Panc1 (cell line): Measurements from ENCODE around the gene CHST8. TPM values are rescaled to one million over a fixed set of nuclear protein-coding genes. Genes with fewer than 3 reads are reported as not detected.

Experiments
- ATAC-seq: fragments of 200-7000 bp; cut with Tn5 transposase; 2 replicates; pipeline ENCODE4 v1.9.1; 2020; ENCODE audit warnings: mild to moderate bottlenecking, moderate library complexity
- BruUV-seq: library from RNA; stranded (reverse); fragments of 400-500 nt; replicated peaks from 2 replicates; lab custom pipeline; 2021; lab: Mats Ljungman, UMichigan
- CTCF ChIA-PET: fragments of 300-600 bp; sonication (Branson Sonifier 250); formaldehyde crosslinking; loops from one replicate; lab custom pipeline; 2022; ENCODE audit warnings: antibody characterized with exemption; lab: Charles Lee
- POLR2A ChIA-PET: fragments of 300-600 bp; sonication (Branson Sonifier 250); formaldehyde crosslinking; loops from one replicate; lab custom pipeline; 2022; ENCODE audit warnings: antibody characterized with exemption; lab: Charles Lee
- DNase-seq: peaks from one replicate; pipeline ENCODE4 v3.0.0-alpha.2; 2010; ENCODE audit warnings: low read depth, low spot score
- H3K27ac ChIP-seq: 2 replicates; pipeline ENCODE4 v1.5.1; 2011; ENCODE audit warnings: mild to moderate bottlenecking, low read length, inconsistent platforms
- H3K27me3 ChIP-seq: fragments of 200-500 bp; sonication (Bioruptor generic); 2 replicates; pipeline ENCODE4 v1.6.0; 2014; ENCODE audit warnings: low read length, inconsistent platforms; ENCODE audit not compliant: control insufficient read depth, insufficient read depth
- H3K36me3 ChIP-seq: fragments of 200-500 bp; sonication (Bioruptor generic); 2 replicates; pipeline ENCODE4 v1.5.1; 2014; ENCODE audit warnings: inconsistent platforms, mild to moderate bottlenecking, low read length, moderate library complexity; ENCODE audit not compliant: control insufficient read depth, insufficient read depth
- H3K4me1 ChIP-seq: 2 replicates; pipeline ENCODE4 v1.5.1; 2011; ENCODE audit warnings: inconsistent platforms, mild to moderate bottlenecking, low read length, moderate library complexity; ENCODE audit not compliant: control insufficient read depth, insufficient read depth
- H3K4me3 ChIP-seq, 2 experiments: 2 replicates each; pipeline ENCODE4 v1.5.1; 2011 to 2012; ENCODE audit warnings: low read depth in 2 of 2, low read length in 2 of 2, mild to moderate bottlenecking in 2 of 2, inconsistent platforms in 1 of 2, moderate library complexity in 1 of 2
- H3K9me3 ChIP-seq: fragments of 200-500 bp; sonication (Bioruptor generic); 2 replicates; pipeline ENCODE4 v1.5.1; 2014; ENCODE audit warnings: low read depth, mild to moderate bottlenecking, inconsistent platforms, low read length, moderate library complexity; ENCODE audit not compliant: control insufficient read depth, insufficient read depth
- POLR2AphosphoS5 ChIP-seq: IDR thresholded peaks from 2 replicates; pipeline ENCODE4 v1.6.1; 2012; ENCODE audit warnings: mild to moderate bottlenecking, low read depth, low read length, moderate library complexity
- SIN3A ChIP-seq: IDR thresholded peaks from 2 replicates; pipeline ENCODE4 v1.6.1; 2012; ENCODE audit warnings: low read depth, mild to moderate bottlenecking, low read length, moderate library complexity, borderline replicate concordance; ENCODE audit not compliant: insufficient read depth
- TCF7L2 ChIP-seq: IDR thresholded peaks from 2 replicates; pipeline ENCODE4 v1.6.1; 2011; ENCODE audit warnings: mild to moderate bottlenecking, low read depth, low read length, inconsistent platforms
- in situ Hi-C: cut with HindIII; loops from 2 replicates; pipeline ENCODE4 v1.10.0; 2016; ENCODE audit warnings: low sequenced_read_pairs, low pct_unique_long_range_greater_than_20kb
- intact Hi-C: fragments of 100-400 bp; cut with micrococcal nuclease; formaldehyde crosslinking; loops from one replicate; pipeline ENCODE4 v1.10.0; 2022; ENCODE audit not compliant: unreplicated experiment
- total RNA-seq: library from RNA; stranded (reverse); gene quantifications from one replicate; pipeline ENCODE4 v1.2.1, GENCODE V29; 2021; ENCODE audit not compliant: unreplicated experiment
- TF ChIP-seq, protein P1 (sequence below), 2 experiments: IDR thresholded peaks; 2 replicates each; pipeline ENCODE4 v1.6.1; 2011 to 2012; ENCODE audit warnings: low read depth in 2 of 2, control low read depth in 1 of 2, low read length in 1 of 2, mild to moderate bottlenecking in 1 of 2, moderate library complexity in 1 of 2; ENCODE audit not compliant: insufficient read depth in 1 of 2
- TF ChIP-seq, protein P2 (sequence below): fragments of 450-650 bp; IDR thresholded peaks from 2 replicates; pipeline ENCODE4 v1.5.1; 2017; ENCODE audit warnings: mild to moderate bottlenecking

CHST8 gene
- total RNA-seq, 1 experiment from 2014 or later: 0.28 TPM

DNA sequence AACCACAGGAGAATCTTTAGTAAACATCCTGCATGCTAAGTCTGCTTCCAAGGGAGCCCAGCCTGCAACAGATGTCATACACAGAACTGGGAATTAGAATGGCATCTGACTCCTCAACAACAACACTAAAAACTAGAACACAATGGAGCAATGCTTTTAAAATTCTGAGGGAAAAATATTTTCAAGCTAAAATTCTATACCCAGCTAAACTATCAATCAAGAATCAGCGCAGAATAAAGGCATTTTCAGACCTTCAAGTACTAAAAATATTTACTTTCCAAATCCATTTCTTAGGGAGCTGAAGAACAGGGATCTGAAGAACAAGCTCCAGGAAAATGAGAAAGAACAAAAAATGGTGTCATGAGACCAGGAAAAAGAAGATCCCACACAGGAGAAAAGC is 46.9 kb upstream of the CHST8 start:
- DNase-seq (no peak), ATAC-seq (no peak)
- in situ Hi-C loops: no loop called here
- H3K4me1 ChIP-seq: no peaks in the 10 kb centered on the region
- no TSS peak for BruUV-seq
- H3K36me3 ChIP-seq: no peaks in the 10 kb centered on the region
- ChIA-PET POLR2A (no interaction called here), CTCF (interaction anchor here (0.6 kb wide), 1 partner anchor 318 kb away, joined by 4 read pairs; no protein-coding TSS in a partner anchor)
- intact Hi-C loops: no loop called here
- peaks cover 17% of the 10 kb centered on the region for H3K27me3 ChIP-seq
- H3K9me3 ChIP-seq: peaks cover 6% of the 10 kb centered on the region; the same call in 1 of the 2 replicates
- no peak overlapping the region for H3K27ac ChIP-seq
- TF ChIP-seq, protein P1, sequence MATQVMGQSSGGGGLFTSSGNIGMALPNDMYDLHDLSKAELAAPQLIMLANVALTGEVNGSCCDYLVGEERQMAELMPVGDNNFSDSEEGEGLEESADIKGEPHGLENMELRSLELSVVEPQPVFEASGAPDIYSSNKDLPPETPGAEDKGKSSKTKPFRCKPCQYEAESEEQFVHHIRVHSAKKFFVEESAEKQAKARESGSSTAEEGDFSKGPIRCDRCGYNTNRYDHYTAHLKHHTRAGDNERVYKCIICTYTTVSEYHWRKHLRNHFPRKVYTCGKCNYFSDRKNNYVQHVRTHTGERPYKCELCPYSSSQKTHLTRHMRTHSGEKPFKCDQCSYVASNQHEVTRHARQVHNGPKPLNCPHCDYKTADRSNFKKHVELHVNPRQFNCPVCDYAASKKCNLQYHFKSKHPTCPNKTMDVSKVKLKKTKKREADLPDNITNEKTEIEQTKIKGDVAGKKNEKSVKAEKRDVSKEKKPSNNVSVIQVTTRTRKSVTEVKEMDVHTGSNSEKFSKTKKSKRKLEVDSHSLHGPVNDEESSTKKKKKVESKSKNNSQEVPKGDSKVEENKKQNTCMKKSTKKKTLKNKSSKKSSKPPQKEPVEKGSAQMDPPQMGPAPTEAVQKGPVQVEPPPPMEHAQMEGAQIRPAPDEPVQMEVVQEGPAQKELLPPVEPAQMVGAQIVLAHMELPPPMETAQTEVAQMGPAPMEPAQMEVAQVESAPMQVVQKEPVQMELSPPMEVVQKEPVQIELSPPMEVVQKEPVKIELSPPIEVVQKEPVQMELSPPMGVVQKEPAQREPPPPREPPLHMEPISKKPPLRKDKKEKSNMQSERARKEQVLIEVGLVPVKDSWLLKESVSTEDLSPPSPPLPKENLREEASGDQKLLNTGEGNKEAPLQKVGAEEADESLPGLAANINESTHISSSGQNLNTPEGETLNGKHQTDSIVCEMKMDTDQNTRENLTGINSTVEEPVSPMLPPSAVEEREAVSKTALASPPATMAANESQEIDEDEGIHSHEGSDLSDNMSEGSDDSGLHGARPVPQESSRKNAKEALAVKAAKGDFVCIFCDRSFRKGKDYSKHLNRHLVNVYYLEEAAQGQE (IDR thresholded peaks at IDR 0.05; ENCODE audit: insufficient read depth in 1 of 2, low read depth in 2 of 2, low read length in 1 of 2): no peak
- TF ChIP-seq SIN3A (no peak), POLR2AphosphoS5 (no peak), TCF7L2 (no peak)
- TF ChIP-seq, protein P2, sequence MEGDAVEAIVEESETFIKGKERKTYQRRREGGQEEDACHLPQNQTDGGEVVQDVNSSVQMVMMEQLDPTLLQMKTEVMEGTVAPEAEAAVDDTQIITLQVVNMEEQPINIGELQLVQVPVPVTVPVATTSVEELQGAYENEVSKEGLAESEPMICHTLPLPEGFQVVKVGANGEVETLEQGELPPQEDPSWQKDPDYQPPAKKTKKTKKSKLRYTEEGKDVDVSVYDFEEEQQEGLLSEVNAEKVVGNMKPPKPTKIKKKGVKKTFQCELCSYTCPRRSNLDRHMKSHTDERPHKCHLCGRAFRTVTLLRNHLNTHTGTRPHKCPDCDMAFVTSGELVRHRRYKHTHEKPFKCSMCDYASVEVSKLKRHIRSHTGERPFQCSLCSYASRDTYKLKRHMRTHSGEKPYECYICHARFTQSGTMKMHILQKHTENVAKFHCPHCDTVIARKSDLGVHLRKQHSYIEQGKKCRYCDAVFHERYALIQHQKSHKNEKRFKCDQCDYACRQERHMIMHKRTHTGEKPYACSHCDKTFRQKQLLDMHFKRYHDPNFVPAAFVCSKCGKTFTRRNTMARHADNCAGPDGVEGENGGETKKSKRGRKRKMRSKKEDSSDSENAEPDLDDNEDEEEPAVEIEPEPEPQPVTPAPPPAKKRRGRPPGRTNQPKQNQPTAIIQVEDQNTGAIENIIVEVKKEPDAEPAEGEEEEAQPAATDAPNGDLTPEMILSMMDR: no peak
- no peak overlapping the region for H3K4me3 ChIP-seq

DNA sequence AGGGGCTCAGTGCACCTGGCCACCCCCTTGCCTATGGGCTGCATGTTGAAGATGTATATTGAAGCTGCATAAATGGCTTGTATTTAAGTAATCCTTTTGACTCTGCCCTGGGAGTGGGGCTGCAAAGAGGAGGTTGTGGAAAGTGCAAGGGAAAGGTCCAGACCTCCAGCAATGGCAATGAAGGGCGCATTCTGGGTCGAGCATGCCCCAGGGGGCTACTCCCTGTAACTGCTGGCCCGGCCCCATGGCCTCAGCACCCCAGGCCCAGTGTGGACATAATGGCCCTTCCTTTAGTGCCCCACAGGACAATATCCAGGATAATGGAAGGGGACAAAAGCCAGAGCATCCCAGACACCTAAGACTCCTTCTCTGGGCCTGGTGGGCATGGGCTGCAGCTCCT is 43.1 kb upstream of the CHST8 start:
- in situ Hi-C loops: no loop called here
- CTCF ChIA-PET: no interaction called here
- TF ChIP-seq, protein P1 (IDR thresholded peaks at IDR 0.05; ENCODE audit: insufficient read depth in 1 of 2, low read depth in 2 of 2, low read length in 1 of 2): no peak
- TF ChIP-seq TCF7L2: no peak
- no peak for TF ChIP-seq POLR2AphosphoS5
- TF ChIP-seq, protein P2: no peak
- TF ChIP-seq SIN3A: no peak

More for the DNA sequence above, 43.1 kb upstream of the CHST8 start:
- no peak overlapping the region for H3K4me3 ChIP-seq
- ATAC-seq: no peak
- peaks cover 6% of the 10 kb centered on the region; the same call in 1 of the 2 replicates for H3K9me3 ChIP-seq
- no peaks in the 10 kb centered on the region for H3K4me1 ChIP-seq
- no peak overlapping the region for H3K27ac ChIP-seq
- POLR2A ChIA-PET: no interaction called here
- BruUV-seq: no TSS peak
- no peak for DNase-seq
- intact Hi-C loops: no loop called here
- H3K36me3 ChIP-seq: no peaks in the 10 kb centered on the region
- H3K27me3 ChIP-seq: peaks cover 2% of the 10 kb centered on the region; the same call in 1 of the 2 replicates
